Body of pancreas (tissue), 4 donors: ENCODE measurements around the gene MTERF4.

Experiments
- POLR2A ChIP-seq, 3 donors: fragments of 450-650 bp; IDR thresholded peaks; one replicate each; pipeline ENCODE4 v1.6.1; 2016; ENCODE audit warnings: antibody characterized with exemption in 3 of 3, mild to moderate bottlenecking in 2 of 3
- TF ChIP-seq, protein P1 (sequence below), 7 experiments: fragments of 450-650 bp in 4 of 7; fragments of 200-600 bp in 3 of 7; sonication (generic) in 3 of 7; IDR thresholded peaks; one replicate each; pipeline ENCODE4 v1.5.1; 2016 to 2019; ENCODE audit warnings: antibody characterized with exemption in 7 of 7

DNA sequence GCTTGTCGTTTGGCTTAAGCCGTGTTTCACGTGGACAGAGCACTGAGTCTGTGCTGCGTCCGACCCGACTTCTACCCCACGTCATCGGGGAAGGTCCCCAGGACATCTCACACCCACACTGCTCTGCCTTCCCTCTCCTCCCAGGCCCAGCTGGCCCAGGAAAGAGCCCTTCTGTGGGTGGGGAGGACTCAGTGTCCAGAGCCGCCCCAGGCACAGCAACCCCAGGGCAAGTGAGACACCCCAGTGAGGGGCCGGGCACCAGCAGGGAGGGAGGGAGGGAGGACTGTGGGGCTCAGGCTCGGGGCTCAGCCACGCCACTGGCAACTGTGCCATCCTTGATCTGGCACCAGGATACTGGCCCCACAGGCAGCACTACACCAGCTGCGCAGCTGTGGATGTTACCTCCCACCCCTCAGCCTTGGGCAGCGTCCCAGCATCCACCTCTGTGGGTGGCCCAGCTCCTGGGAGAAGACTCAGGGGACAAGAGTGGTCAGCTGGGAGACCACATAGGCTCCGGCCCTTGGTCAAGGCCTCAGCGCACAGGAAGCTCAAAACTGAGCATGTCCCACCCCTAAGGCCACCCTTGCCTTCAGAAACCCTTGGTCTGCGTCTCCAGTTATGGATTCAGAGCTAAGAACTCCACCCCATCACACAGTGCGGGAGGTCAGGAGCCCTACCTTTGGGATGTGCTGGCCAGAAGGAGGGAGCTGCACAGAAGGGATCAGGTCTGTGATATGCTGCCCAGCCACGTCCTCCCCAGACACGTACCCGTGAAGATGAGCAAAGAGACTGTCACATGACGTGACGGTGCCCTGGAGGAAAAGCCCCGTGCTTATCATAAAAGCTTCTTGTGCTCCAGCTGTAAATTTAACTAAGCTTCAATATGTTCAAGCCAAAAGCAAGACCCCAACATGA lies 35.4 kb upstream of the MTERF4 start:
- TF ChIP-seq, protein P1, sequence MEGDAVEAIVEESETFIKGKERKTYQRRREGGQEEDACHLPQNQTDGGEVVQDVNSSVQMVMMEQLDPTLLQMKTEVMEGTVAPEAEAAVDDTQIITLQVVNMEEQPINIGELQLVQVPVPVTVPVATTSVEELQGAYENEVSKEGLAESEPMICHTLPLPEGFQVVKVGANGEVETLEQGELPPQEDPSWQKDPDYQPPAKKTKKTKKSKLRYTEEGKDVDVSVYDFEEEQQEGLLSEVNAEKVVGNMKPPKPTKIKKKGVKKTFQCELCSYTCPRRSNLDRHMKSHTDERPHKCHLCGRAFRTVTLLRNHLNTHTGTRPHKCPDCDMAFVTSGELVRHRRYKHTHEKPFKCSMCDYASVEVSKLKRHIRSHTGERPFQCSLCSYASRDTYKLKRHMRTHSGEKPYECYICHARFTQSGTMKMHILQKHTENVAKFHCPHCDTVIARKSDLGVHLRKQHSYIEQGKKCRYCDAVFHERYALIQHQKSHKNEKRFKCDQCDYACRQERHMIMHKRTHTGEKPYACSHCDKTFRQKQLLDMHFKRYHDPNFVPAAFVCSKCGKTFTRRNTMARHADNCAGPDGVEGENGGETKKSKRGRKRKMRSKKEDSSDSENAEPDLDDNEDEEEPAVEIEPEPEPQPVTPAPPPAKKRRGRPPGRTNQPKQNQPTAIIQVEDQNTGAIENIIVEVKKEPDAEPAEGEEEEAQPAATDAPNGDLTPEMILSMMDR (IDR thresholded peaks at IDR 0.05): no peak
- no peak for TF ChIP-seq POLR2A (IDR thresholded peaks at IDR 0.05)
